KMS-11 (cell line): ENCODE measurements around the gene GFAP.
A peak's percentile ranks its signal among the peaks of the same experiment; 100 is the strongest.

ENCODE experiments used
- H2AFZ ChIP-seq: fragments of 200-600 bp; sonication (generic); 2 replicates; pipeline ENCODE4 v1.6.1; 2016; ENCODE audit warnings: antibody characterized with exemption, mixed run types, low read depth
- H3K27ac ChIP-seq: fragments of 200-600 bp; sonication (generic); 2 replicates; pipeline ENCODE4 v1.6.1; 2016; ENCODE audit warnings: mild to moderate bottlenecking, mixed run types
- H3K27me3 ChIP-seq: fragments of 200-600 bp; sonication (generic); 2 replicates; pipeline ENCODE4 v1.6.1; 2017; ENCODE audit warnings: mild to moderate bottlenecking, low read depth, mixed run types, moderate library complexity; ENCODE audit not compliant: insufficient read depth
- H3K36me3 ChIP-seq: fragments of 200-600 bp; sonication (generic); 2 replicates; pipeline ENCODE4 v1.6.1; 2017; ENCODE audit warnings: mild to moderate bottlenecking, mixed run types; ENCODE audit not compliant: insufficient read depth
- H3K4me1 ChIP-seq: fragments of 200-600 bp; sonication (generic); 2 replicates; pipeline ENCODE4 v1.6.1; 2016; ENCODE audit warnings: mild to moderate bottlenecking, low read depth, mixed run types; ENCODE audit not compliant: poor library complexity, severe bottlenecking
- H3K4me2 ChIP-seq: fragments of 200-600 bp; sonication (generic); 2 replicates; pipeline ENCODE4 v1.7.0; 2016; ENCODE audit warnings: mild to moderate bottlenecking, mixed run types
- H3K4me3 ChIP-seq: fragments of 200-600 bp; sonication (generic); IDR thresholded peaks from 2 replicates; pipeline ENCODE4 v1.6.1; 2017; ENCODE audit warnings: low read depth, low read length, mixed read lengths; ENCODE audit not compliant: insufficient read depth
- H3K79me2 ChIP-seq: fragments of 200-600 bp; sonication (generic); 2 replicates; pipeline ENCODE4 v1.6.1; 2016; ENCODE audit warnings: low read depth, mixed run types; ENCODE audit not compliant: insufficient read depth
- H3K9ac ChIP-seq: fragments of 200-600 bp; sonication (generic); 2 replicates; pipeline ENCODE4 v1.6.1; 2016; ENCODE audit warnings: mild to moderate bottlenecking, mixed run types
- H4K20me1 ChIP-seq: fragments of 200-600 bp; sonication (generic); 2 replicates; pipeline ENCODE4 v1.6.1; 2016; ENCODE audit warnings: mild to moderate bottlenecking, mixed run types; ENCODE audit not compliant: insufficient read depth
- CTCF ChIP-seq: fragments of 200-600 bp; sonication (generic); conservative IDR thresholded peaks from 2 replicates; pipeline ENCODE4 v1.6.1; 2017; ENCODE audit warnings: low read depth, mild to moderate bottlenecking, antibody characterized with exemption, low read length, moderate library complexity, mixed read lengths

The GFAP gene

GRCh38 chr17:44880062-44880461 lies 35.2 kb downstream of the GFAP start:
- Histone ChIP-seq H3K36me3 (no peaks in the 10 kb centered on the region; the same call in 1 of the 2 replicates), H3K9ac (no peak overlapping the region), H3K27me3 (no peaks in the 10 kb centered on the region), H3K4me1 (no peaks in the 10 kb centered on the region), H3K4me3 (no peak overlapping the region), H2AFZ (no peak overlapping the region), H3K79me2 (no peaks in the 10 kb centered on the region), H4K20me1 (no peaks in the 10 kb centered on the region), H3K4me2 (no peak overlapping the region), H3K27ac (no peak overlapping the region)
- TF ChIP-seq CTCF = no peak

GRCh38 chr17:44879376-44879775 lies 35.9 kb downstream of the GFAP start:
- TF ChIP-seq CTCF = no peak
- Histone ChIP-seq H3K36me3 (no peaks in the 10 kb centered on the region; the same call in 1 of the 2 replicates), H3K9ac (no peak overlapping the region), H2AFZ (no peak overlapping the region), H3K4me2 (no peak overlapping the region), H3K4me3 (no peak overlapping the region), H4K20me1 (no peaks in the 10 kb centered on the region), H3K27me3 (no peaks in the 10 kb centered on the region), H3K27ac (no peak overlapping the region), H3K4me1 (no peaks in the 10 kb centered on the region), H3K79me2 (no peaks in the 10 kb centered on the region)

- no peak overlapping the region for H2AFZ ChIP-seq
- no peak overlapping the region for H3K4me2 ChIP-seq
- H3K27ac ChIP-seq = no peak overlapping the region
- no peaks in the 10 kb centered on the region for H3K4me1 ChIP-seq
- no peaks in the 10 kb centered on the region for H4K20me1 ChIP-seq
- TF ChIP-seq CTCF = peak; percentile 73
- H3K9ac ChIP-seq = no peak overlapping the region
- no peak overlapping the region for H3K4me3 ChIP-seq
- no peaks in the 10 kb centered on the region for H3K79me2 ChIP-seq
- no peaks in the 10 kb centered on the region for H3K27me3 ChIP-seq
- H3K36me3 ChIP-seq = no peaks in the 10 kb centered on the region; the same call in 1 of the 2 replicates
Observed at GRCh38 chr17:44878627-44879221, 36.6 kb downstream of the GFAP start.

GRCh38 chr17:44877121-44877520 lies 38.2 kb downstream of the GFAP start:
- Histone ChIP-seq H2AFZ (no peak overlapping the region), H3K9ac (no peak overlapping the region), H3K4me2 (no peak overlapping the region), H3K36me3 (no peaks in the 10 kb centered on the region; the same call in 1 of the 2 replicates), H3K27me3 (no peaks in the 10 kb centered on the region), H3K27ac (no peak overlapping the region), H4K20me1 (no peaks in the 10 kb centered on the region), H3K4me1 (no peaks in the 10 kb centered on the region), H3K79me2 (no peaks in the 10 kb centered on the region), H3K4me3 (no peak overlapping the region)
- TF ChIP-seq CTCF = no peak
